GM10847 (cell line): ENCODE data around the gene SPEG.

ENCODE experiments used
- POLR2A ChIP-seq: IDR thresholded peaks from 2 replicates; pipeline ENCODE4 v1.6.1; 2011; ENCODE audit not compliant: insufficient read length; ENCODE audit errors: extremely low read depth

SPEG gene

GRCh38 chr2:219488149-219488843 is 53.7 kb downstream of the SPEG start:
- no peak for TF ChIP-seq POLR2A

GRCh38 chr2:219488844-219489194 is 54.2 kb downstream of the SPEG start:
- no peak for TF ChIP-seq POLR2A

GRCh38 chr2:219489315-219489714 is 54.7 kb downstream of the SPEG start:
- no peak for TF ChIP-seq POLR2A

GRCh38 chr2:219490186-219490585 is 55.5 kb downstream of the SPEG start:
- TF ChIP-seq POLR2A = no peak

- TF ChIP-seq POLR2A = no peak
Observed at GRCh38 chr2:219490600-219491130, 56.0 kb downstream of the SPEG start.

- TF ChIP-seq POLR2A = no peak
Observed at GRCh38 chr2:219491278-219491963, 56.8 kb downstream of the SPEG start.

GRCh38 chr2:219492575-219492974 is 57.9 kb downstream of the SPEG start:
- TF ChIP-seq POLR2A = no peak

GRCh38 chr2:219493086-219493485 is 58.4 kb downstream of the SPEG start:
- TF ChIP-seq POLR2A = no peak

- no peak for TF ChIP-seq POLR2A
Observed at GRCh38 chr2:219494952-219495530, 60.4 kb downstream of the SPEG start.

- no peak for TF ChIP-seq POLR2A
Observed at GRCh38 chr2:219495531-219496122, 61.0 kb downstream of the SPEG start.

- TF ChIP-seq POLR2A = no peak
Observed at GRCh38 chr2:219496247-219496824, 61.7 kb downstream of the SPEG start.

GRCh38 chr2:219496825-219497494 is 62.3 kb downstream of the SPEG start:
- TF ChIP-seq POLR2A = no peak

GRCh38 chr2:219497495-219498279 is 63.0 kb downstream of the SPEG start:
- TF ChIP-seq POLR2A = no peak
